Spinal cord (tissue), 10 donors: ENCODE results near the gene LASP1. TPM values are rescaled to one million over a fixed set of nuclear protein-coding genes. Genes with fewer than 3 reads are reported as not detected.

ENCODE experiments used
- DNase-seq, 6 donors: peaks; one replicate each; pipeline versions ENCODE4 v3.0.0 to v3.0.0-alpha.2; 2013 to 2015; ENCODE audit warnings: low spot score in 6 of 6, low read depth in 4 of 6
- H3K27ac ChIP-seq: one replicate; pipeline ENCODE4 v1.5.1; 2013; ENCODE audit warnings: low read depth, low read length, control low read depth
- H3K27me3 ChIP-seq: one replicate; pipeline ENCODE4 v1.6.1; 2013; ENCODE audit warnings: low read length; ENCODE audit not compliant: control insufficient read depth, insufficient read depth
- H3K36me3 ChIP-seq: one replicate; pipeline ENCODE4 v1.6.1; 2013; ENCODE audit warnings: low read length; ENCODE audit not compliant: control insufficient read depth, insufficient read depth
- H3K4me1 ChIP-seq: one replicate; pipeline ENCODE4 v1.6.1; 2013; ENCODE audit warnings: low read length; ENCODE audit not compliant: control insufficient read depth, insufficient read depth
- H3K4me3 ChIP-seq: one replicate; pipeline ENCODE4 v1.5.1; 2013; ENCODE audit warnings: low read depth, low read length, control low read depth
- H3K9me3 ChIP-seq: one replicate; pipeline ENCODE4 v1.6.1; 2013; ENCODE audit warnings: low read length; ENCODE audit not compliant: control insufficient read depth, insufficient read depth
- WGBS: methylation state at CpG from one replicate; pipeline ENCODE4 v1.1.5; 2013; ENCODE audit warnings: missing lambda C conversion rate; ENCODE audit not compliant: insufficient coverage; 5-methylcytosine and 5-hydroxymethylcytosine counted together
- long read RNA-seq, 4 donors: transcript quantifications; one replicate each; lab custom pipeline, GENCODE V29; 2026
- polyA plus RNA-seq, 2 donors: library from polyadenylated mRNA; unstranded; fragments of 120-200 nt; gene quantifications; one replicate each; pipeline ENCODE4 v1.2.1, GENCODE V29; 2013; ENCODE audit not compliant: insufficient read length in 2 of 2
- total RNA-seq, 2 donors: library from RNA; depleted of rRNA in 1 of 2; stranded (reverse); fragments of 120-200 nt in 1 of 2; fragments of >200 nt in 1 of 2; gene quantifications; one replicate each; pipeline versions ENCODE4 v1.2.3 to v1.2.4, GENCODE V29; 2013 to 2014
- donor health status: healthy.

LASP1 gene, protein sequence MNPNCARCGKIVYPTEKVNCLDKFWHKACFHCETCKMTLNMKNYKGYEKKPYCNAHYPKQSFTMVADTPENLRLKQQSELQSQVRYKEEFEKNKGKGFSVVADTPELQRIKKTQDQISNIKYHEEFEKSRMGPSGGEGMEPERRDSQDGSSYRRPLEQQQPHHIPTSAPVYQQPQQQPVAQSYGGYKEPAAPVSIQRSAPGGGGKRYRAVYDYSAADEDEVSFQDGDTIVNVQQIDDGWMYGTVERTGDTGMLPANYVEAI
- total RNA-seq (10 to 100 TPM; 41.2 to 65.7 TPM), polyA plus RNA-seq (100 to 1,000 TPM; 122 to 125 TPM)
- long read RNA-seq, donor 1, full-length matches to known transcripts, result 31 of 36 reads
- long read RNA-seq, donor 1, partial matches to known transcripts, result 5 of 36 reads
- long read RNA-seq, donor 1, other reads (novel, unspliced or antisense), result 0 of 36 reads
- long read RNA-seq, donor 2, full-length matches to known transcripts, result 17 of 17 reads
- long read RNA-seq, donor 2, partial matches to known transcripts, result 0 of 17 reads
- long read RNA-seq, donor 2, other reads (novel, unspliced or antisense), result 0 of 17 reads
- long read RNA-seq, donor 3, full-length matches to known transcripts, result 24 of 49 reads
- long read RNA-seq, donor 3, partial matches to known transcripts, result 25 of 49 reads
- long read RNA-seq, donor 3, other reads (novel, unspliced or antisense), result 0 of 49 reads
- long read RNA-seq, donor 4, full-length matches to known transcripts, result 25 of 43 reads
- long read RNA-seq, donor 4, partial matches to known transcripts, result 18 of 43 reads
- long read RNA-seq, donor 4, other reads (novel, unspliced or antisense), result 0 of 43 reads

DNA sequence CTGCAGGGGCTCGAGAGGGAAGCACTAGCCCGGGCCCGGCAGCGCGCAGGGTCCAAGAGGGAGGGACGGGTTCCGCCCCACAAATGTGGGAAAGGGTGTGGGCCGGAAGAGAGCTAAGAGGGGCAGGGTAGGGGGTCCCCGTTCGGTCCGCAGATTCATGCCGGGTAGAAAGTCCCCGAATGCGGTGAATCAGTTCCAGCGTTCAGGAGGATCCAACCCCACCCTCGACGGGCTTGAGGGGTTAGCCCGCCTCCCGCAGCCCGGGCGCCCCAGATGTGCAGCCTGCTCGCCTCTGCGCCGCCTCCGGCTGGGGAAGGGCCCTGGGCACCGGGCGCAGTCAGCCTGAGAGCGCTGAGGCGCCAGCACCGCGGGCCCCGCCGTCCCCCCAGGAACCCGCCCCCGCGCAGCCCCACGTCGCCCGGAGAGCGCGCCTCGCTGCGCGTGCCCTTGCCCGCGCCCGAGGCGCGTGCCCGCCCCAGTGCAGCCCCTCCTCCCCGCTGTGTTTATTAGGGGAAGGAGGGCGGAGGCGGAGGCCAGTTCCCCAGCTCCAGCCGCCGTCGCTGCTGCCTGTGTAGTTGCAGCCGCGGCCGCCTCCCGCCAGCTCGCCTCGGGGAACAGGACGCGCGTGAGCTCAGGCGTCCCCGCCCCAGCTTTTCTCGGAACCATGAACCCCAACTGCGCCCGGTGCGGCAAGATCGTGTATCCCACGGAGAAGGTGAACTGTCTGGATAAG is at the start of gene LASP1:
TSS of gene LASP1 (plus strand) at position 533 of the 733 bp plus-strand sequence. CDS start at position 665, 132 bp downstream.
- Histone ChIP-seq H3K4me1 (peaks cover 52% of the 10 kb centered on the region), H3K9me3 (no peaks in the 10 kb centered on the region), H3K27ac (peak within 1 kb of the TSS; percentile 99), H3K36me3 (peaks cover 12% of the 10 kb centered on the region), H3K27me3 (no peaks in the 10 kb centered on the region), H3K4me3 (peak within 1 kb of the TSS; percentile 100)
- under 1% methylated on average over 73 of the region's 73 CpGs for WGBS
- DNase-seq, result peak in 4 of 6 donors; percentile 78 to 96 (median 90)

DNA sequence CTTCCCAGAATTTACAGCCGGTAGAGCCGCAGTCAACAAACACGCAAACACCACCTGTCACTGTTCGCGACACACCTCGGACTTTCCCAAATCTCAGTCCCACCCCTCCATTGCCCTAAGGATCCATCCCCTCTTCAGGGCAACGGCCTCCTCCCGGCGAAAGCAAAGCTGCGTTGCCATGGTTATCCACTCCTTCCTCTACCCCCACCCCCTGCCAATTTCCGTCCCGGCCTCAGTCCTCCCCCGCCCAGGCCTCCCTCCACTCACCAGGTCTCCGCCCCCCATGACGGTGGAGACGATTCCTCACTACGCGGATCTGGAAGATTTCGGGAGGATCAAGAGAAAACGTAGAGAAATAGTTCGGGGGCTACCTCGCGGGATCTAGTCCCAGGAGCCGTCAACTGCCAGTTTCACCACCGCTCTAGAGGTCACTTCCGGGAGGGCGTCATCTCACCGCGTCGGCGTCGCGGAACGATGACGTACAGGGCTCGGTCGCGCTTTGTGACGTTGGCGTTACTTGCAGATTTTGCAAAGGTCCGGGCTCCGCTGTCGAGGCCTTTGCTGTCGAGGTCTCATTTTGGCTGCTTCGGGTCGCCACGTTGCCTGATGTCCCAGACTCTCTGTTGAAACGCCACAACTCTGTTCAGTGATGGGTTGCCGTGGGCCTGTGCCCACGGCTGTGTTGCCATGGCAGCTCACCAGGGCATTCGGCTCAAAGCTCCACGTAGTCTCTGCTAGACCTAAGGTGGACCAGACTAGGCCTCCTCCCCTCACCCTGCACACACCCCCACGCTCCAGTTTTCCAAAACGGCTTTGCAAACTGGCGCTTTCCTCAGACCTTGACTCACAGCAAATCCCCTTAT is 44.7 kb upstream of the LASP1 start, which contains the start of gene CWC25:
TSS of gene CWC25 (minus strand) at position 423 of the 863 bp plus-strand sequence. CDS start at position 285, 138 bp downstream.
- peak within 1 kb of the TSS; percentile 93 for H3K4me3 ChIP-seq
- H3K4me1 ChIP-seq, result peaks cover 15% of the 10 kb centered on the region
- WGBS, result under 1% methylated on average over 51 of the region's 55 CpGs
- H3K27me3 ChIP-seq, result no peaks in the 10 kb centered on the region
- peak; percentile 91 to 100 (median 97) for DNase-seq
- peaks cover 21% of the 10 kb centered on the region for H3K36me3 ChIP-seq
- peak within 1 kb of the TSS; percentile 99 for H3K27ac ChIP-seq
- no peaks in the 10 kb centered on the region for H3K9me3 ChIP-seq

DNA sequence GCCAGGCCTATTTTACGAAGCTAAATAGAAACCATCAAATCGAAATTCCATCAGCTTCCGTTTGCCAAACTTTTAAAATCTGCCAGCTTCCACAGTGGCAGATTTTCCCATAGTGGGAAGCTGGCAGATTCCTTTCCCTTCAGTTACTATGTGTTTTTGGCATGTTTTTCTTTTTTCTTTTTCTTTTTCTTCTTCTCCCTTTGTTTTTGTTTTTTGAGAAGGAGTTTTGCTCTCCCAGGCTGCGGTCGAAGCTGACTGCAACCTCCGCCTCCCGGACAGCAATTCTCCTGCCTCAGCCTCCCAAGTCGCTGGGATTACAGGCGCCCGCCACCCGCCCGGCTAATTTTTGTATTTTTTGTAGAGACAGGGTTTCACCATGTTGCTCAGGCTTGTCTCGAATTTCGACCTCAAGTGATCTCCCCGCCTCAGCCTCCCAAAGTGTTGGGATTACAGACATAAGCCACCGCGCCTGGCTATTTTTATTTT is 44.1 kb upstream of the LASP1 start:
- 74% methylated on average over 4 of the region's 17 CpGs for WGBS
- Histone ChIP-seq H3K27ac (peak overlapping the region; percentile 99), H3K9me3 (no peaks in the 10 kb centered on the region), H3K27me3 (no peaks in the 10 kb centered on the region), H3K4me3 (peak overlapping the region; percentile 93), H3K36me3 (peaks cover 14% of the 10 kb centered on the region), H3K4me1 (peaks cover 15% of the 10 kb centered on the region)
- no peak for DNase-seq

DNA sequence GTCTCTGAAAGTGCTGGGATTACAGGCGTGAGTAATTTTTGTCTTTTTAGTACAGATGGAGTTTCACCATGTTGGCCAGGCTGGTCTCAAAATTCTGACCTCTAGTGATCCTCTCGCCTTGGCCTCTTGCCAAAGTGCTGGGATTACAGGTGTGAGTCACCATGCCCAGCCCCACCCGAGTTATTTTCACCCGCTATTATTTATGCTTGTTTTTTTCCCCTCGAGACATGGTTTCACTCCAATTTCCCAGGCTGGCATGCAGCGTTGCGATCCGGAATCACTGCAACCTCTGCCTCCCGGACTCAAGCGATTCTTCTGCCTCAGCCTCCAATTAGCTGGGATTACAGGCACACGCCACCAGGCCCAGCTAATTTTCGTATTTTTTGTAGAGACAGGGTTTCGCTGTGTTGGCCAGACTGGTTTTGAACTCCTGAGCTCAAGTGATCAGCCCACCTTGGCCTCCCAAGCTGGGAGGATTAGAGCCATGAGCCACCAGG is 25.5 kb upstream of the LASP1 start:
- 91% methylated on average over 11 of the region's 13 CpGs for WGBS
- Histone ChIP-seq H3K9me3 (no peaks in the 10 kb centered on the region), H3K4me3 (no peak overlapping the region), H3K27ac (no peak overlapping the region), H3K4me1 (peaks cover 5% of the 10 kb centered on the region), H3K36me3 (peaks cover 22% of the 10 kb centered on the region), H3K27me3 (no peaks in the 10 kb centered on the region)
- no peak for DNase-seq

DNA sequence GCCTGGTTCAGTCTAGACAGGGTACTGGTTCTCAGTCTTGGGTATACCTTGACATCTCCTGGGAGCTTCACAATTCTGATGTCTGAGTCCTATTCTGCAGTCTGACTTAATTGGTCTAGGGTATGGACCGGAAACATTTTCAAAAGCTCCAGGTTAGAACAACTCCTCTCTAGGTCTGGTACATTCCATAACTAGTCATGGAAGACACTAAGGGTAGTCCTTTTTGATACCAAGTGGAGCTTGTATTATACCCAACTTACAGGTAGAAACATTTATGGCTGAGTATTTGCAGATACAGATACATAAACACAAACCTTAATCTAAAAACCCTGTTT is 21.3 kb upstream of the LASP1 start:
- WGBS, result no CpG with 5 or more reads among the region's 1 CpG
- peaks cover 35% of the 10 kb centered on the region for H3K36me3 ChIP-seq
- no peaks in the 10 kb centered on the region for H3K27me3 ChIP-seq

DNA sequence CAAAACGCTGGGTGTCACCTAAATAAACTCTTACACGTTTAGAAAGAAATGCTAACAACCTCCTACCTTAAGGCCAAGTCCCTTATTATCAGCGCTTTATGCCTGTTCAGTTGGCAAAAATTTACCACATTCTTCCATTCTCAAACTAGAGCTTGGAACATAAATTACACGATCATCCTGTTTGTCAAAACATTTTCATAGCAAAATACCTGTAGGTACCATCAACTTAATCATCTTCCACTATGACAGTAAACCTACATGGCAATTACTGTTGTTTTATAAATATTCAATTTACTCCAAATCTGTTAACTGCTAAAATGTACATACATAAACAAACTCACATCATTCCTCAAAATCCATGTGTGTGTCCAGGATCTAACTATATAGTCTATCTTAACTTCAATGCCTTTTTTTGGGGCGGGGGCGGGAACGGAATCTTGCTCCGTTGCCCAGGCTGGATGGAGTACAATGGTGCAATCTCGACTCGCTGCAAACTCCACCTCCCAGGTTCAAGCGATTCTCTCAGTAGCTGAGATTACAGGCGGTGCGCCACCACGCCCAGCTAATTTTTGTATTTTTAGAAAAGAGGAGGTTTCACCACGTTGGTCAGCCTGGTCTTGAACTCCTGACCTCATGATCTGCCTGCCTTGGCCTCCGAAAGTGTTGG is 20.8 kb upstream of the LASP1 start:
- 94% methylated on average over 9 of the region's 16 CpGs for WGBS
- Histone ChIP-seq H3K9me3 (no peaks in the 10 kb centered on the region), H3K27me3 (no peaks in the 10 kb centered on the region), H3K4me3 (no peak overlapping the region), H3K27ac (no peak overlapping the region), H3K4me1 (peaks cover 12% of the 10 kb centered on the region), H3K36me3 (peaks cover 35% of the 10 kb centered on the region)
- no peak for DNase-seq

More for the DNA sequence above, 21.3 kb upstream of the LASP1 start:
- no peak overlapping the region for H3K27ac ChIP-seq
- DNase-seq, result no peak
- H3K4me1 ChIP-seq, result peaks cover 11% of the 10 kb centered on the region
- H3K4me3 ChIP-seq, result no peak overlapping the region
- no peaks in the 10 kb centered on the region for H3K9me3 ChIP-seq

DNA sequence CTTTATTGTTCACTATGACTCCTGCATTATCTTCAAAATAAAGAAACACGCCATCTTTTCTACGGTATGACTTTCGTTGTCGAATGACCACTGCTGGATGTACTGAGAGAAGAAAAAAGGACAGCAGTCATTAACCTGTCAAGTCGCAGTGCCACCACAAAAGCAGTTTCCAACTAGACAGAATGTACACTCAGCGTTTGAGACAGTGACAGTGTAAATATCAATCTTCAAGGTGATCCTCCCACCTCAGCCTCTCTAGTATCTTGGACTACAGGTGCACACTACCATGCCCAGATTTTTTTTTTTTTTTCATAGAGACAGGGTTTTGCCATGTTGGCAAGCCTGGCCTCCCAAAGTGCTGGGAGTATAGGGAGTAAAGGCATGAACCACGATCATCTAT is 19.5 kb upstream of the LASP1 start:
- DNase-seq, result no peak
- Histone ChIP-seq H3K27ac (no peak overlapping the region), H3K36me3 (peaks cover 35% of the 10 kb centered on the region), H3K27me3 (no peaks in the 10 kb centered on the region), H3K4me3 (no peak overlapping the region), H3K9me3 (no peaks in the 10 kb centered on the region), H3K4me1 (peaks cover 16% of the 10 kb centered on the region)
- WGBS, result 91% methylated on average over 4 of the region's 7 CpGs

DNA sequence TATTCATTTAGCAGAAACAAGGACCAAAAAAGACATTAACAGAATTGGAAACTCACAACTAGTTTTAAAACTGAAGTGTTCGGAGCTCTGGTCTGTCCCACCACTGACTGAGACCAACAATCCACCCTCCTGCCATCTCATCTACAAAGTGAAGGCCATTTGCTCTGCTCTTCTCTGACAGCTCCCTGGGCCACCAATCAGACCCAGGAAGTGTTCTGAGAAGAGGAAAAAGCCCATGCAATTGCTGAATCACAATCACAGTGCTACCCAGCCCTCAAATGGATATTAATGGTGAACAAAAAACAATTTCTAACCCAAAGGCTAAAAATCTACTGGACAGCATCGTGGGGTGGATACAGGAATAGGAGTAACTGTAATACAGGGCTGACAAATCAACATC is 18.4 kb upstream of the LASP1 start:
- no CpG with 5 or more reads among the region's 2 CpGs for WGBS
- Histone ChIP-seq H3K27me3 (no peaks in the 10 kb centered on the region), H3K4me1 (peaks cover 16% of the 10 kb centered on the region), H3K27ac (no peak overlapping the region), H3K9me3 (no peaks in the 10 kb centered on the region), H3K36me3 (peaks cover 31% of the 10 kb centered on the region), H3K4me3 (no peak overlapping the region)
- DNase-seq, result no peak
